GM12878 (cell line): Measurements from ENCODE around the gene YKT6. TPM values are rescaled to one million over a fixed set of nuclear protein-coding genes. Genes with fewer than 3 reads are reported as not detected.

Source experiments
- ATAC-seq: fragments of 200-7000 bp; cut with Tn5 transposase; 3 replicates; pipeline ENCODE4 v1.9.1; 2020; ENCODE audit warnings: mild to moderate bottlenecking, moderate library complexity
- BruUV-seq: library from RNA; stranded (reverse); fragments of 400-500 nt; replicated peaks from 2 replicates; lab custom pipeline; 2021; lab: Mats Ljungman, UMichigan
- CTCF ChIA-PET: fragments of 300-600 bp; sonication (Branson Sonifier 250); formaldehyde crosslinking; extraction: SDS; loops from one replicate; lab custom pipeline; 2021; ENCODE audit warnings: inconsistent platforms; lab: Yijun Ruan, JAX
- POLR2A ChIA-PET: fragments of 350-600 bp; formaldehyde crosslinking; extraction: SDS; loops from one replicate; lab custom pipeline; 2021; ENCODE audit warnings: inconsistent platforms; lab: Charles Lee
- RAD21 ChIA-PET: fragments of 300-600 bp; sonication (Branson Sonifier 250); formaldehyde crosslinking; loops from one replicate; lab custom pipeline; 2023; ENCODE audit warnings: antibody characterized with exemption; ENCODE audit not compliant: unreplicated experiment; lab: Charles Lee
- SMC1A ChIA-PET: fragments of 300-600 bp; sonication (Branson Sonifier 250); formaldehyde crosslinking; loops from one replicate; lab custom pipeline; 2023; ENCODE audit not compliant: unreplicated experiment, uncharacterized antibody; lab: Charles Lee
- DNase-seq: peaks from one replicate; pipeline ENCODE4 v3.0.0-alpha.2; 2011; ENCODE audit warnings: low read depth, low spot score
- FAIRE-seq: peaks from 3 replicates; lab custom pipeline; 2011; peaks lifted over from hg19 to GRCh38; lab: Jason Lieb, UNC
- H2AFZ ChIP-seq: 2 replicates; pipeline ENCODE4 v1.6.0; 2011; ENCODE audit warnings: low read depth, low read length, control low read depth; ENCODE audit not compliant: control insufficient read depth
- H3K27ac ChIP-seq: 2 replicates; pipeline ENCODE4 v1.5.1; 2011; ENCODE audit warnings: control low read depth; ENCODE audit not compliant: control insufficient read depth, insufficient read depth
- H3K27me3 ChIP-seq, 2 experiments: replicated peaks in 1 of 2; 2 replicates each; pipeline versions ENCODE4 v1.6.0 to v1.6.1; 2011; ENCODE audit warnings: low read length in 1 of 2; ENCODE audit not compliant: control insufficient read depth in 2 of 2, insufficient read depth in 2 of 2
- H3K36me3 ChIP-seq, 2 experiments: 2 replicates each; pipeline ENCODE4 v1.5.1; 2011; ENCODE audit warnings: low read length in 1 of 2; ENCODE audit not compliant: control insufficient read depth in 2 of 2, insufficient read depth in 2 of 2
- H3K4me1 ChIP-seq: 2 replicates; pipeline ENCODE4 v1.6.1; 2011; ENCODE audit warnings: mild to moderate bottlenecking, low read length, moderate library complexity, mixed read lengths; ENCODE audit not compliant: control insufficient read depth, insufficient read depth
- H3K4me2 ChIP-seq: 2 replicates; pipeline ENCODE4 v1.6.0; 2011; ENCODE audit warnings: control low read depth; ENCODE audit not compliant: control insufficient read depth, insufficient read depth
- H3K4me3 ChIP-seq: fragments of 200-600 bp; sonication (generic); 2 replicates; pipeline ENCODE4 v1.5.1; 2016
- H3K79me2 ChIP-seq: 2 replicates; pipeline ENCODE4 v1.6.0; 2011; ENCODE audit warnings: low read length; ENCODE audit not compliant: control insufficient read depth, insufficient read depth
- H3K9ac ChIP-seq: 2 replicates; pipeline ENCODE4 v1.8.0; 2011; ENCODE audit warnings: low read length, control low read depth, mixed read lengths; ENCODE audit not compliant: control insufficient read depth, insufficient read depth
- H3K9me3 ChIP-seq: replicated peaks from 3 replicates; pipeline ENCODE4 v1.5.1; 2011; ENCODE audit warnings: mild to moderate bottlenecking, low read length; ENCODE audit not compliant: control insufficient read depth, insufficient read depth
- H4K20me1 ChIP-seq: 2 replicates; pipeline ENCODE4 v1.6.0; 2011; ENCODE audit not compliant: control insufficient read depth, insufficient read depth
- CBX3 ChIP-seq: fragments of 200-600 bp; sonication (generic); IDR thresholded peaks from 2 replicates; pipeline ENCODE4 v1.6.1; 2016; ENCODE audit warnings: low read depth, borderline replicate concordance
- FOS ChIP-seq: IDR thresholded peaks from 3 replicates; pipeline ENCODE4 v1.6.1; 2011; ENCODE audit warnings: borderline replicate concordance; ENCODE audit not compliant: insufficient read length; ENCODE audit errors: extremely low read depth
- HSF1 ChIP-seq: fragments of 150-350 bp; IDR thresholded peaks from 2 replicates; pipeline ENCODE4 v1.6.1; 2014; ENCODE audit warnings: mild to moderate bottlenecking, low read depth, low read length
- IKZF2 ChIP-seq, 2 experiments: fragments of 450-650 bp; IDR thresholded peaks; 2 replicates each; pipeline ENCODE4 v1.6.1; 2017; ENCODE audit warnings: mild to moderate bottlenecking in 2 of 2, moderate library complexity in 2 of 2
- NBN ChIP-seq: fragments of 450-650 bp; IDR thresholded peaks from 2 replicates; pipeline ENCODE4 v1.6.1; 2016
- NR2C1 ChIP-seq: fragments of 450-650 bp; IDR thresholded peaks from 2 replicates; pipeline ENCODE4 v1.6.1; 2017; ENCODE audit warnings: antibody characterized with exemption, mild to moderate bottlenecking, moderate library complexity
- NR2C2 ChIP-seq: IDR thresholded peaks from 2 replicates; pipeline ENCODE4 v1.6.1; 2011; ENCODE audit warnings: borderline replicate concordance, low read depth; ENCODE audit not compliant: control insufficient read depth, insufficient read length
- RB1 ChIP-seq: fragments of 450-650 bp; formaldehyde crosslinking; IDR thresholded peaks from 2 replicates; pipeline ENCODE4 v1.6.1; 2017; ENCODE audit warnings: mild to moderate bottlenecking, borderline replicate concordance
- SIN3A ChIP-seq: IDR thresholded peaks from 2 replicates; pipeline ENCODE4 v1.6.1; 2012; ENCODE audit warnings: low read depth, low read length, improper control_type of control experiment
- ZNF24 ChIP-seq: fragments of 450-650 bp; IDR thresholded peaks from 2 replicates; pipeline ENCODE4 v1.6.1; 2017; ENCODE audit warnings: antibody characterized with exemption, mild to moderate bottlenecking
- WGBS: methylation state at CpG from one replicate; pipeline ENCODE4 v1.1.6; 2016; ENCODE audit warnings: low lambda C conversion rate; ENCODE audit not compliant: insufficient replicate concordance, insufficient coverage; ENCODE audit errors: missing lambda C conversion rate; 5-methylcytosine and 5-hydroxymethylcytosine counted together
- in situ Hi-C: fragments of 300-500 bp; cut with MboI; formaldehyde crosslinking; loops from 9 replicates; pipeline ENCODE4 v1.14.3; 2018; ENCODE audit warnings: mixed read lengths
- intact Hi-C: fragments of 100-400 bp; cut with micrococcal nuclease; formaldehyde crosslinking; loops from one replicate; pipeline ENCODE4 v1.14.2; 2022; ENCODE audit not compliant: unreplicated experiment
- polyA plus RNA-seq, 11 experiments: library from polyadenylated mRNA; depleted of rRNA in 4 of 11; unstranded in 6 of 11; stranded (reverse) in 5 of 11; fragments of >200 nt; fragmentation: Nextera tagmentation in 4 of 11; fragmentation: Illumina TruSeq in 1 of 11; extraction: Ambion mirVana in 4 of 11; extraction: Trizol in 1 of 11; gene quantifications; 1 replicate in 1 of 11; 2 replicates in 10 of 11; pipeline versions ENCODE4 v1.2.1 to v1.2.3, GENCODE V29; 2011 to 2016; ENCODE audit warnings: inconsistent platforms in 2 of 11, missing spikeins in 2 of 11, low read depth in 1 of 11
- total RNA-seq, 4 experiments: library from RNA; depleted of rRNA in 3 of 4; stranded (reverse); fragments of >200 nt in 3 of 4; fragmentation: Illumina TruSeq in 1 of 4; extraction: Trizol in 1 of 4; gene quantifications; 2 replicates each; pipeline versions ENCODE4 v1.2.1 to v1.2.3, GENCODE V29; 2013 to 2021
- TF ChIP-seq, protein P1 (sequence below): fragments of 450-650 bp; formaldehyde crosslinking; IDR thresholded peaks from 2 replicates; pipeline ENCODE4 v1.4.0; 2022; ENCODE audit warnings: mild to moderate bottlenecking, moderate library complexity
- TF ChIP-seq, protein P2 (sequence below): fragments of 450-650 bp; conservative IDR thresholded peaks from 2 replicates; pipeline ENCODE4 v1.6.1; 2017; ENCODE audit warnings: mild to moderate bottlenecking, moderate library complexity
- TF ChIP-seq, protein P3 (sequence below): IDR thresholded peaks from 2 replicates; pipeline ENCODE4 v1.6.1; 2012; ENCODE audit warnings: low read length, inconsistent platforms

Gene YKT6
- total and polyA plus RNA-seq, 10 of the 15 experiments (the other 5 are each of a cell fraction or from before 2014, with no cell fraction given), result 1.7 to 95.2 (median 70.5) TPM

GRCh38 chr7:44158096-44158872 lies 42.5 kb upstream of the YKT6 start:
- in situ Hi-C loops (no loop called here), intact Hi-C loops (no loop called here)
- Histone ChIP-seq H3K27me3 (no peaks in the 10 kb centered on the region; a peak in 2 of 4 replicates), H3K4me2 (no peak overlapping the region), H3K9ac (no peak overlapping the region), H3K27ac (no peak overlapping the region), H2AFZ (no peak overlapping the region), H3K79me2 (no peaks in the 10 kb centered on the region), H3K36me3 (no peaks in the 10 kb centered on the region), H3K9me3 (no peaks in the 10 kb centered on the region), H4K20me1 (no peaks in the 10 kb centered on the region), H3K4me3 (no peak overlapping the region), H3K4me1 (no peaks in the 10 kb centered on the region)
- ChIA-PET POLR2A (no interaction called here), RAD21 (no interaction called here), CTCF (no interaction called here), SMC1A (no interaction called here)
- 28% methylated on average over 10 of the region's 10 CpGs for WGBS
- TF ChIP-seq, protein P1, sequence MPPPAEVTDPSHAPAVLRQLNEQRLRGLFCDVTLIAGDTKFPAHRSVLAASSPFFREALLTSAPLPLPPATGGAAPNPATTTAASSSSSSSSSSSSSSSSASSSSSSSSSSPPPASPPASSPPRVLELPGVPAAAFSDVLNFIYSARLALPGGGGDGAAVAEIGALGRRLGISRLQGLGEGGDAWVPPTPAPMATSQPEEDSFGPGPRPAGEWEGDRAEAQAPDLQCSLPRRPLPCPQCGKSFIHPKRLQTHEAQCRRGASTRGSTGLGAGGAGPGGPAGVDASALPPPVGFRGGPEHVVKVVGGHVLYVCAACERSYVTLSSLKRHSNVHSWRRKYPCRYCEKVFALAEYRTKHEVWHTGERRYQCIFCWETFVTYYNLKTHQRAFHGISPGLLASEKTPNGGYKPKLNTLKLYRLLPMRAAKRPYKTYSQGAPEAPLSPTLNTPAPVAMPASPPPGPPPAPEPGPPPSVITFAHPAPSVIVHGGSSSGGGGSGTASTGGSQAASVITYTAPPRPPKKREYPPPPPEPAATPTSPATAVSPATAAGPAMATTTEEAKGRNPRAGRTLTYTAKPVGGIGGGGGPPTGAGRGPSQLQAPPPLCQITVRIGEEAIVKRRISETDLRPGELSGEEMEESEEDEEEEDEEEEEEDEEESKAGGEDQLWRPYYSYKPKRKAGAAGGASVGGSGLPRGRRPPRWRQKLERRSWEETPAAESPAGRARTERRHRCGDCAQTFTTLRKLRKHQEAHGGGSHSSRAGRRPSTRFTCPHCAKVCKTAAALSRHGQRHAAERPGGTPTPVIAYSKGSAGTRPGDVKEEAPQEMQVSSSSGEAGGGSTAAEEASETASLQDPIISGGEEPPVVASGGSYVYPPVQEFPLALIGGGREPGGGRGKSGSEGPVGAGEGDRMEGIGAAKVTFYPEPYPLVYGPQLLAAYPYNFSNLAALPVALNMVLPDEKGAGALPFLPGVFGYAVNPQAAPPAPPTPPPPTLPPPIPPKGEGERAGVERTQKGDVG, result no peak
- TF ChIP-seq CBX3 (no peak), HSF1 (no peak), FOS (no peak), NR2C1 (no peak), IKZF2 (IDR thresholded peaks at IDR 0.05) (no peak), ZNF24 (no peak), SIN3A (no peak), NBN (no peak), NR2C2 (no peak), RB1 (no peak)
- TF ChIP-seq, protein P2, sequence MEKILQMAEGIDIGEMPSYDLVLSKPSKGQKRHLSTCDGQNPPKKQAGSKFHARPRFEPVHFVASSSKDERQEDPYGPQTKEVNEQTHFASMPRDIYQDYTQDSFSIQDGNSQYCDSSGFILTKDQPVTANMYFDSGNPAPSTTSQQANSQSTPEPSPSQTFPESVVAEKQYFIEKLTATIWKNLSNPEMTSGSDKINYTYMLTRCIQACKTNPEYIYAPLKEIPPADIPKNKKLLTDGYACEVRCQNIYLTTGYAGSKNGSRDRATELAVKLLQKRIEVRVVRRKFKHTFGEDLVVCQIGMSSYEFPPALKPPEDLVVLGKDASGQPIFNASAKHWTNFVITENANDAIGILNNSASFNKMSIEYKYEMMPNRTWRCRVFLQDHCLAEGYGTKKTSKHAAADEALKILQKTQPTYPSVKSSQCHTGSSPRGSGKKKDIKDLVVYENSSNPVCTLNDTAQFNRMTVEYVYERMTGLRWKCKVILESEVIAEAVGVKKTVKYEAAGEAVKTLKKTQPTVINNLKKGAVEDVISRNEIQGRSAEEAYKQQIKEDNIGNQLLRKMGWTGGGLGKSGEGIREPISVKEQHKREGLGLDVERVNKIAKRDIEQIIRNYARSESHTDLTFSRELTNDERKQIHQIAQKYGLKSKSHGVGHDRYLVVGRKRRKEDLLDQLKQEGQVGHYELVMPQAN, result no peak
- TF ChIP-seq, protein P3, sequence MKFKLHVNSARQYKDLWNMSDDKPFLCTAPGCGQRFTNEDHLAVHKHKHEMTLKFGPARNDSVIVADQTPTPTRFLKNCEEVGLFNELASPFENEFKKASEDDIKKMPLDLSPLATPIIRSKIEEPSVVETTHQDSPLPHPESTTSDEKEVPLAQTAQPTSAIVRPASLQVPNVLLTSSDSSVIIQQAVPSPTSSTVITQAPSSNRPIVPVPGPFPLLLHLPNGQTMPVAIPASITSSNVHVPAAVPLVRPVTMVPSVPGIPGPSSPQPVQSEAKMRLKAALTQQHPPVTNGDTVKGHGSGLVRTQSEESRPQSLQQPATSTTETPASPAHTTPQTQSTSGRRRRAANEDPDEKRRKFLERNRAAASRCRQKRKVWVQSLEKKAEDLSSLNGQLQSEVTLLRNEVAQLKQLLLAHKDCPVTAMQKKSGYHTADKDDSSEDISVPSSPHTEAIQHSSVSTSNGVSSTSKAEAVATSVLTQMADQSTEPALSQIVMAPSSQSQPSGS, result no peak
- ATAC-seq, result no peak
- no peak for DNase-seq
- BruUV-seq, result no TSS peak
- no peak for FAIRE-seq
